ENCODE data around the gene SKIDA1.

SKIDA1 gene

GRCh38 chr10:21516242-21517131 is 9.0 kb downstream of the SKIDA1 start:
- DNase-seq (ENCODE audit: low spot score): no peak

DNA sequence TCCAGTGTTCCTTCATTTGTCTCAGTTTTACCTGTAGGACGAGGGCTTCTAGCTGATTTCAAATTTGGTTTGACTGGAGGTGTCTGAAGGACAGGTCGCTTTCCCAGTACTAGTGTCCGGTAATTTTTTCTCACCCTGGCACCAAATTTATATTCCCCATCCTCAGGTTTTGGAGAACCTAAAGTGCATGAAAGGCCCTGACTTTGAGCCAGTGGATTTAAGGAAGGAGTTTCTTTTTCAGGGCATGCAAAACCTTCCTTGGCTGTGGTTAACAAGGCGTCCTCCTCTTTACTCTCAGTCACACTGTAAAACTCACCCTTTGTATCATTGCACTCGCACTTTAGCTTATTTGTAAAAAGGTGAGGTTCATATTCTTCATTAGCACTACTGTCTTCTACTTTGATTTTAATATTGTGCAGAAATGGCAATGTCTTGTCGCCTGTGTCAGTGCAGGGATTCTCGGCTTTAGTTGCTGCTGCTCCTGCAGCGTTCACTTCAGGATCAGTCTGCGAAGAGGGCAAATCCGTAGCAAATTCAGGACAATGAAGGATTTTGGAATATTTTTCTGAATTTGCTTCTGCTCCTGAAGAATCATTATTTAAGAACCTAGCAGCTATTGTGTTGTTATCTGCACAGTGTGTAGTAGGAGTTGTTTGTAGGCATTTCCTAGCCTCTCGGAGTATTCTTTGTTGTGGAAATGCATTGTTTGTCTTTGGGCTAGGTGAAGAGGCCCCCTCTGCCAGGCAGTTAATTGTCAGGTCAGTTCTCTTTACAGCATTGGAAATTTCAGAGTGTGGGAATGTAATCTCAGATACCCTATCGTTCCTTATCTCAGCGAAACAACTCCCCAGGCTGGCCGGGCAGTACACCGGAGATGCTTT is 9.9 kb downstream of the SKIDA1 start:
- DNase-seq (ENCODE audit: low spot score): no peak

- DNase-seq (ENCODE audit: low spot score): no peak
These were observed 10.6 kb downstream of the SKIDA1 start for GRCh38 chr10:21514818-21515351.

GRCh38 chr10:21514129-21514817 is 11.2 kb downstream of the SKIDA1 start:
- no peak for DNase-seq (ENCODE audit: low spot score)

DNA sequence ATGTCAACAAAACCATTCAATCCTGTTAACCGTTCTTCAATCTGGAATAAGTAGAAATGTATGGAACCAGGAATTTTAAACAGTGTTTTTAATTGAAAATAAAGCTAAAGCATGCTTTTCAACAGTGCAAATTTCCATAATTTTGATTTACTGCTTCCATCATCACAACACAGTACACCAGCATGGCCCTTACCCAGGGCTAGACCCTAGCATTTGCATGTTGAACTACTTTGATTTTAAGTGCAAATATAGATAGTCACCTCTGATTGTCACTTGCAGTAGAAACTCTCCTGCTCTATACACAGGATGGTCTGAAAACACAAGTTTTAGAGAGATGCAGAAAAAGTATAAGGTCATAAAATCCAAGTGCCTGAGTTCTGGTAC is 12.1 kb downstream of the SKIDA1 start:
- no peak for DNase-seq (ENCODE audit: low spot score)

GRCh38 chr10:21512573-21513404 is 12.7 kb downstream of the SKIDA1 start:
- DNase-seq (ENCODE audit: low spot score): no peak

DNA sequence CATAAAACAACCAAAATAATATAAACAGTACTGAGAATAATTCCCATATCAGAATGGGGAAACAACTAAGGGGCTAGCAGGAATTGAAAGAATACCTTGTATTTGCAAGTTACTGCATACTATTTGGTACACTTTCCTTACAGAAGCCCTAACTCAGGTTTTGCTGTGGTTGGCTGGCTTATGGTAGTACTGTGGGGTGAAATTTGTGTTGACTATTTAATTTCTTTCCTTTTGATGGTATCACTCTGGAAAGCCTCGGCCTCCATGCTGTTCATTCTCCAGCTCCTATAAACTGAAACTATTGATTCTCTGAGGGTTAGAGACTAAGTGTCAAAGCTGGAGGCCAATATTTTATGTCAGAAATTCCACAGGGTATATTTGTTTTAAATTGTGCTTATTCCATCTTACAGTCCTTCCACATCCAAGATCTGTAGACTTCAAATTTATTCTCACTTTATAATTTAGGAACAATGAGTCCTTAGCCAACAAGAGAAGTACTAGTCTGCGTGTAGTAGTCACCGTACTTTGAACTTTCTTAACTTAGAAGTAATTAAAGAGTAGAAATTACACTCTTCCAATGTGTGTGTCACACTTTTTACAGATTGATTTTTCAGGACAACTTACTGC is 13.4 kb downstream of the SKIDA1 start:
- no peak for DNase-seq (ENCODE audit: low spot score)

DNA sequence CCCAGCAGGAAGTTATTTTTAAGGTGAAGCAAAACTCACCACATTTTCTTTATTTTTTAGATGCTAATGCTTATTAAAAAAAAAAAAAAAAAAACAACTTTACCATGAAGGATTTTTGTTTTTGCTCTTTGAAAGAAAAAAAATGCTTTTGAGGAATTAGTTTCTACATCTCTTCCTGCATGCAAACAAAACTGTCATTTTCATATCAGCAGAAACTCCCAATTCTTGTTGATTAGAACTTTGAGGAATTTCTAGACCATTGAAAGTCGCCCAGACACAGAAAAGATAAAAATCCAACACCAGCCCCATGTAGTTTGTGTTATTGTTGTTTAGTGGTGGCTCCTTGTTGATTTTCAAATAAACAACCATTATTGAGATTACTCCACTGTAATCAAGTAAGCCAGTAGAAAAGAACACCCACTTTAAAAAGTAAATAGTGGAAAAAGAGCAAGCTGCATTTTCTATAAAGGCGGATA is 14.3 kb downstream of the SKIDA1 start:
- DNase-seq (ENCODE audit: low spot score): no peak

DNA sequence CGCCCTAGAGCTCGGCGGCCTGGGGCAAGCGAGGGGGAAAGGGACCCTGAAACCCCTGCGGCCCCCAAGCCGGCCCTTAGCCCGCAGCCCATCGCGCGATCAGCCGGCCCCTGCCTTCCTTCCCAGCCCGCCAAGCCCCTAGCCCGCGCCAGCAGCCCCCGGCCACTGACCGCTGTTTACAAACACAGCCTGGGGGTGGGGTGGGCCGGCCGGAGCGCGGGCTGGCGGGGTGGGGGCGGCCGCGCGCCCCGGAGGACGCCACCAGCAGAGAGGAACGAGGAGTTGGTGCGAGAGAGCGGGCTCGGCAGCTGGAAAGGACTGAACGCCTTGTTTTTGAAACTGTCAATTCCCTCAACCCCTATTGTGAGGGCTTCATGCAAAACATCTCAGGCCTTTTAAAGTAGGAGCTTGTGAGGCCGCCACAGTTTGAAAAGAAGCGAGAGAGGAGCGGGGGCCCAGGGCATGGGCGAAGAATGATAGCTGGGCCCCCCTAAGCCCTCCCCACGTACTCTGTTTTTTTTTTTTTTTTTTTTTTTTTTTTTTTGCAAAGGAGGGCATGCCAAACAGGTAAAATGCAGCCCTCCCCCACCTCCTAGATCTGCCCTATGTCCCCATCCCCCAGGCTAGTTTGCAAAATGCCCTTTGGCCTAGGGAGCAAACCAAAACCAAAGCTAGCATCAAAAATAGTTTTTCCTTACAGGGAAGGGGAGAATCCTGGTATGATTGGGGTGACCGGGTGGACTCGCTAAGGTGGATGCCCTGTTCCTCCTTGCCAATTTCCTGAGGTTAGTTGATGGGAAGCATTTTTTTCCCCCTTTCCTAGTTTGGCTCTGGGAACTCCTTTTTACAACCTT is 15.0 kb downstream of the SKIDA1 start:
- DNase-seq (ENCODE audit: low spot score): no peak

DNA sequence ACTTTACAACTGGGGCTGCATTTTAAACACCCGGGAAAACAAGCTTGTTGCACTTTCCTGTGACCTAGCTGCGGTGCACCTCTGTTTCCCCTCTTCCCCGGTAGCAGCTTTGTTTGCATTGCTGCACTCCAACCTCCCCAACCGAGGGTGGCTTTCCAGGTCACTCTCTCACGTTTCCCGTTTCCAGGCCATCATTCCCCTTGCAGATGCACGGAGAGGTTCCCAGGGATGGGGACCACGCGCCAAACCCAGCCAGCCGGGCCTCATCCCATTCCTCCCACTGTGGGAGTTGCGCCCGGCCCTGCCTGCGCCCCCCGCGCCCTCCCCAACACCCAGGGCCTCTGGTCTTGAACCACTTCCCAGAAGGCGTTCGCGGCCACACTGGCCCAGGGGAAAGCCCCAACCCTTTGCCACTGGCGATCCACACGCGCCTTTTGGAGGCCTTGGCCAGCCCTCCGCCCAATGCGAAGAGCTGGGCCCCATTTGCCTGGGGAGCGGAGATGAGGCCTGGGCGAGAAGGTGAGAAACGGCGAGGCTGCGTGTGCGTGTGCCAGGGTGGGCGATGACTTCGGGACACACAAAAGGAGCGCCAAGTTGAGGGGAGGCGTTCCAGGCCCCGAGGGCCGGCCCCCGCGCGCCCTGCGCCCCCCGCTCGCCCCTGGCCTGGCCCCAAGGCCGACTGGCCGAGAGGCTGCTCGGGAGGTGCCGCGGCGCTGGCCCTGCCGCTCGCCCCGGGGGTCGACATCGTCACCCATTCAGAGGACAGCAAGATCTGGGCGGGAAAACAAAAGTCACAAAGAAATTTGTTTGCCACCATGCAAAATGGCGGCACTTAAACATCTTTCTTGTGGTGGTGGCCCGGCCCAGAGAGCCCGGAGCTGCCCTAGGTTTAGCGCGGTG is 15.9 kb downstream of the SKIDA1 start:
- no peak for DNase-seq (ENCODE audit: low spot score)

DNA sequence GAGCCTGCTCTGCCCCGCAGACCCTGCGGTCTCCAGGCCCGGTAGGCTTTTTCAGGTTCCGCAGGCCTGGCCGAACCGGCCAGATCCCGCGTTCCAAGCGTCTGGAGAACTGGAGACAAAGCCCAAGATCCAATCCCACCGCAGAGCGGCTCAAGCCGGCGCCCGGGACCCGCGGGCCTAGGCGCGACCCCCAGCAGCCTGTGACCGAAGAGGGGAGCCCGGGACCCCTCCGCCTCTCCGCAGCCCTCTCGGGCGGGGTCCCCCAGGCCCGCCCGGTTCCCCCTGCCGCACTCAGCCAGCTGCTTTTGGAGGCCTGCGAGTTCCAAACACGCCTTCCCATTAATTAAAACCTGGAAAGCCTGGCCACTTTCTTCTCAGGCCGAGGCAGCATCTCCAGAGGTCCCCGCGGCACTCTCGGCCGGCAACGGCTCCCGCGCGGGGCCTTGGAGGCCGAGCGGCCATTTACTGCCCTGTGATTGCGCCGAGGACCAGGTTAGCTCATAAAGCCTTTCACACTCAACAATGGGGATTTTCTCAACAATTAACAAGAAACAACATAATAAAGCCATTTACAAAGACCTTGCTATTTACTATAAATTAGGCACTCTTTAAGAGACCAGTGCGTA is 16.7 kb downstream of the SKIDA1 start:
- no peak for DNase-seq (ENCODE audit: low spot score)

GRCh38 chr10:21507150-21507549 is 18.3 kb downstream of the SKIDA1 start:
- no peak for DNase-seq (ENCODE audit: low spot score)

DNA sequence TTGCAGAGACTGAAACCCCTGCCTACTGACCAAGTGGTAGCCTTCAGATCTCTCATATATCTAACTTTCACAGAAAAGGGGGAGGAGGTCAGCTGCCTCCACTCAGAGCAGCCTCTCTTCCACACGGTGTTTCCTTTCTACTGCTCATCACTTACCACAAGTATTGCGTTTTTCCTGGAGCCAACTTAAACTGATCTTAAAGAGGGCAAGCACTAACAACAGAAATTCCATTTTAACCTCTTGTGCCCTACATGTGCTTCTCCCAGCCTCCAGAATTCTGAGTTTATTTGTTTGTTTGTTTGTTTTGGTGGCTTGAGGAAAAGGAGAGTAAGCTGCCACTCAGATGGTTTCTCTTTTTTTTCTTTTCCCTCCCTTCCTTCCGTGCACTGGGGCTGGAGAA is 19.1 kb downstream of the SKIDA1 start:
- DNase-seq (ENCODE audit: low spot score): no peak

- peak; percentile 97 for DNase-seq (ENCODE audit: low spot score)
These were observed 19.7 kb downstream of the SKIDA1 start for GRCh38 chr10:21505711-21506278.

DNA sequence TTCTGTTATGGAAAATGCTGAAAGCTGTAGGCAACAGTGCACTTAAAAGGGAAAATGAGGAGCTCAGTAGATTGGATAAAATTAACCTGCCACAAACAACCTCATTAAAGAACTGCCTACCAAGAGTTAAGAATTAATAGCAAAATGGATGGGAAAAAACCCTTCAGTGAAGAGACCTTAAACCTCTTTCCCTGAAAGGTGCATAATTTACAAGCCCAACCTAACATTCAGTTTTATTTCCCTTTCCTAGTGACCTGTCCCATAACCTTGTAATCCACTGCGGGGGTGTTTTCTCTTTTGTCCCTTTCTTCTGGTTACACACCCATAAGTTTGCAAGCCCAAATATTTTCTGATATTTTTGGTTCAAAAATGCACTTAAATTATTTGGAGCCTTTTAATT is 21.9 kb downstream of the SKIDA1 start:
- DNase-seq (ENCODE audit: low spot score): no peak

DNA sequence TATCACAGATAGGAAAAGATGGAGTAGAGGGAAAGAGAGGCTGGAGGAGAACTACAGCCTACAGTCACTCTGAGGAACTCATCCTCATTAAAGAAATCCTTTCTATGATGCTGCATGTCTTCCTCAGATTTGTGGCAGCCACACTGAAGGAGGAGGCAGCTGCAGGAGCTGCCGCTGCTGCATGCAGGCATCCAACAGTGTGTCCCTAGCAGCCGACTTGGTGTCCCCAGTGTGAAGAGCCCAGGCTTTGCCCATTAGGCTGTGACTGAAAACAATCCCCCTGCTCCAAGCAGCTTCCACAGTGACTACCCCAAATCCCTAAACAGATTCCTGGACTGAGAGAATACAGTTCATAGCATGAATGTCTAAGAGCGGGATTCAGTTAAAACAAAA is 23.1 kb downstream of the SKIDA1 start:
- no peak for DNase-seq (ENCODE audit: low spot score)

DNA sequence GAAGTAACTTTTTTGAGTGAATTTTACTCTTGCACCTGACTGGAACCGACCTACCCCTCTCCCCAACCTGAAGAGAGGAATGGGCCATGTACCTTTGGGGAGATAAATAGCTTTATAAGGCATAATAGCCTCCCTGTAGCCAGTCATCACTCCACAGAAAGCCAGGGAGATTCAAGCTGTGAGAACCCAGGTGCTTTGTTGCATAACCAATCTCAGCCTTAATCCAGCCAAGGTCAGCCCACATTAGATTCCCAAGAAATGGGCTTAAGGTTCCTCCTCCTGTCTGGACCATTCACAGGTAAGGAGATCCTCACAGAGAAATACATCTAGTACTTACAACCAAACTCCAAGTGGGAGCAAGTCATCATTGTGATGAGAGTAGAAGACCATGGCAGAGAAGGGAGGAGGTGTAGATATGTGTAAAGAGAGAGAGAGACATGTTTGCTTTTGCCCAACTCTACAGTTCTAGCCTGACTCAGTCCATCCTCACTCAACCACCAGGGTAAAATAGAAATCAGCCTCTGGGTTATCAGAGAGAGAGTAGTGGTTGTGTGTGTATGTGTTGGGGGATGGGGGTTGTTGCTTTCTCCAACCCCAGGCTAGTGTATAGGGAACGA is 23.6 kb downstream of the SKIDA1 start:
- DNase-seq (ENCODE audit: low spot score): no peak
